ENCODE results near the gene CERK. TPM values are rescaled to one million over a fixed set of nuclear protein-coding genes. Genes with fewer than 3 reads are reported as not detected.

CERK gene
- total RNA-seq, 1 donor, result 28.2 TPM

GRCh38 chr22:46666577-46667244 is 71.3 kb downstream of the CERK start:
- Histone ChIP-seq H3K27me3 (ENCODE audit: insufficient read depth, low read length) (no peaks in the 10 kb centered on the region), H3K9me3 (ENCODE audit: low read depth, low read length) (no peaks in the 10 kb centered on the region), H3K79me2 (ENCODE audit: insufficient read depth, low read length) (no peaks in the 10 kb centered on the region), H2AFZ (ENCODE audit: low read length) (no peak overlapping the region), H3K27ac (ENCODE audit: low read depth, low read length) (no peak overlapping the region), H4K20me1 (ENCODE audit: insufficient read depth, low read length) (peaks cover 9% of the 10 kb centered on the region), H3K36me3 (ENCODE audit: insufficient read depth, low read length) (no peaks in the 10 kb centered on the region), H3K4me1 (ENCODE audit: insufficient read depth, low read length) (no peaks in the 10 kb centered on the region), H3K4me2 (ENCODE audit: insufficient read depth, low read length) (no peak overlapping the region), H3K4me3 (ENCODE audit: insufficient read depth, low read length) (no peak overlapping the region)
- no peak for DNase-seq (ENCODE audit: insufficient read length, low spot score, missing footprints)
- no peak for TF ChIP-seq CTCF (IDR thresholded peaks at IDR 0.05; ENCODE audit: extremely low read depth, low read depth, low read length)

GRCh38 chr22:46665751-46666280 is 72.2 kb downstream of the CERK start:
- DNase-seq (ENCODE audit: insufficient read length, low spot score, missing footprints), result no peak
- Histone ChIP-seq H3K27me3 (ENCODE audit: insufficient read depth, low read length) (no peaks in the 10 kb centered on the region), H3K9me3 (ENCODE audit: low read depth, low read length) (no peaks in the 10 kb centered on the region), H3K4me2 (ENCODE audit: insufficient read depth, low read length) (no peak overlapping the region), H4K20me1 (ENCODE audit: insufficient read depth, low read length) (peaks cover 13% of the 10 kb centered on the region), H3K36me3 (ENCODE audit: insufficient read depth, low read length) (no peaks in the 10 kb centered on the region), H2AFZ (ENCODE audit: low read length) (no peak overlapping the region), H3K27ac (ENCODE audit: low read depth, low read length) (no peak overlapping the region), H3K4me1 (ENCODE audit: insufficient read depth, low read length) (no peaks in the 10 kb centered on the region), H3K4me3 (ENCODE audit: insufficient read depth, low read length) (no peak overlapping the region), H3K79me2 (ENCODE audit: insufficient read depth, low read length) (no peaks in the 10 kb centered on the region)
- no peak for TF ChIP-seq CTCF (IDR thresholded peaks at IDR 0.05; ENCODE audit: extremely low read depth, low read depth, low read length)

- no peak for DNase-seq (ENCODE audit: insufficient read length, low spot score, missing footprints)
- no peak for TF ChIP-seq CTCF (IDR thresholded peaks at IDR 0.05; ENCODE audit: extremely low read depth, low read depth, low read length)
- H3K4me1 ChIP-seq (ENCODE audit: insufficient read depth, low read length), result no peaks in the 10 kb centered on the region
- H3K79me2 ChIP-seq (ENCODE audit: insufficient read depth, low read length), result no peaks in the 10 kb centered on the region
- peaks cover 15% of the 10 kb centered on the region for H4K20me1 ChIP-seq (ENCODE audit: insufficient read depth, low read length)
- no peaks in the 10 kb centered on the region for H3K27me3 ChIP-seq (ENCODE audit: insufficient read depth, low read length)
- H3K27ac ChIP-seq (ENCODE audit: low read depth, low read length), result no peak overlapping the region
- no peaks in the 10 kb centered on the region for H3K9me3 ChIP-seq (ENCODE audit: low read depth, low read length)
- no peak overlapping the region for H2AFZ ChIP-seq (ENCODE audit: low read length)
- H3K36me3 ChIP-seq (ENCODE audit: insufficient read depth, low read length), result no peaks in the 10 kb centered on the region
- H3K4me2 ChIP-seq (ENCODE audit: insufficient read depth, low read length), result no peak overlapping the region
- no peak overlapping the region for H3K4me3 ChIP-seq (ENCODE audit: insufficient read depth, low read length)
These were observed 72.8 kb downstream of the CERK start for GRCh38 chr22:46665151-46665695.

- Histone ChIP-seq H3K79me2 (ENCODE audit: insufficient read depth, low read length) (no peaks in the 10 kb centered on the region), H3K4me3 (ENCODE audit: insufficient read depth, low read length) (no peak overlapping the region), H3K27me3 (ENCODE audit: insufficient read depth, low read length) (no peaks in the 10 kb centered on the region), H2AFZ (ENCODE audit: low read length) (no peak overlapping the region), H3K4me2 (ENCODE audit: insufficient read depth, low read length) (no peak overlapping the region), H3K9me3 (ENCODE audit: low read depth, low read length) (no peaks in the 10 kb centered on the region), H4K20me1 (ENCODE audit: insufficient read depth, low read length) (peaks cover 15% of the 10 kb centered on the region), H3K27ac (ENCODE audit: low read depth, low read length) (no peak overlapping the region), H3K4me1 (ENCODE audit: insufficient read depth, low read length) (no peaks in the 10 kb centered on the region), H3K36me3 (ENCODE audit: insufficient read depth, low read length) (no peaks in the 10 kb centered on the region)
- TF ChIP-seq CTCF (IDR thresholded peaks at IDR 0.05; ENCODE audit: extremely low read depth, low read depth, low read length), result no peak
- no peak for DNase-seq (ENCODE audit: insufficient read length, low spot score, missing footprints)
These were observed 73.7 kb downstream of the CERK start for GRCh38 chr22:46664301-46664855.
